VCaP (cell line): ENCODE results near the gene ZHX3.
"Not testable (repeated sequence)": the region's sequence is repeated elsewhere in the genome, so short reads cannot be mapped to it uniquely, and the experiment has no call there.

ENCODE experiments used
- H3K27ac ChIP-seq: fragments of 450-650 bp; 2 replicates; pipeline ENCODE4 v1.5.1; 2017
- TF ChIP-seq, protein P1 (sequence below): fragments of 450-650 bp; conservative IDR thresholded peaks from 2 replicates; pipeline ENCODE4 v1.5.1; 2017; ENCODE audit warnings: mild to moderate bottlenecking, moderate library complexity

The ZHX3 gene

DNA sequence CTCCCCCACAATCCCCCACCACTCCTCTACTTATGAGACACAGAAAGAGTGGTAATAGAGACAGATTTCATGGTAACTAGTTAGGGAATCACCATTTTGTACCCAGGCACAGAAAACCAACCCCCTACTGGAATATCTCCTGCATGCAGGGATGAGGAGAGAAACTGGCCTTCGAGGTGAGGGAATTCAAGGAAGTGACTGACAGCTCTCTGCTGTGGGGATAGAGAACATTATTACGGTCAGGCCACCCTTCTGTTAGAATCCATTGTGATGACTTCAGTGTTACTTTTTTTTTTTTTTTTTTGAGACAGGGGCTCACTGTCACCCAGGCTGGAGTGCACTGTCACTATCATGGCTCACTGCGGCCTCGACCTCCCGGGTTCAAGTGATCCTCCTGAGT is 9.6 kb upstream of the ZHX3 start:
- TF ChIP-seq, protein P1, sequence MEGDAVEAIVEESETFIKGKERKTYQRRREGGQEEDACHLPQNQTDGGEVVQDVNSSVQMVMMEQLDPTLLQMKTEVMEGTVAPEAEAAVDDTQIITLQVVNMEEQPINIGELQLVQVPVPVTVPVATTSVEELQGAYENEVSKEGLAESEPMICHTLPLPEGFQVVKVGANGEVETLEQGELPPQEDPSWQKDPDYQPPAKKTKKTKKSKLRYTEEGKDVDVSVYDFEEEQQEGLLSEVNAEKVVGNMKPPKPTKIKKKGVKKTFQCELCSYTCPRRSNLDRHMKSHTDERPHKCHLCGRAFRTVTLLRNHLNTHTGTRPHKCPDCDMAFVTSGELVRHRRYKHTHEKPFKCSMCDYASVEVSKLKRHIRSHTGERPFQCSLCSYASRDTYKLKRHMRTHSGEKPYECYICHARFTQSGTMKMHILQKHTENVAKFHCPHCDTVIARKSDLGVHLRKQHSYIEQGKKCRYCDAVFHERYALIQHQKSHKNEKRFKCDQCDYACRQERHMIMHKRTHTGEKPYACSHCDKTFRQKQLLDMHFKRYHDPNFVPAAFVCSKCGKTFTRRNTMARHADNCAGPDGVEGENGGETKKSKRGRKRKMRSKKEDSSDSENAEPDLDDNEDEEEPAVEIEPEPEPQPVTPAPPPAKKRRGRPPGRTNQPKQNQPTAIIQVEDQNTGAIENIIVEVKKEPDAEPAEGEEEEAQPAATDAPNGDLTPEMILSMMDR = no peak
- no peak overlapping the region for H3K27ac ChIP-seq

DNA sequence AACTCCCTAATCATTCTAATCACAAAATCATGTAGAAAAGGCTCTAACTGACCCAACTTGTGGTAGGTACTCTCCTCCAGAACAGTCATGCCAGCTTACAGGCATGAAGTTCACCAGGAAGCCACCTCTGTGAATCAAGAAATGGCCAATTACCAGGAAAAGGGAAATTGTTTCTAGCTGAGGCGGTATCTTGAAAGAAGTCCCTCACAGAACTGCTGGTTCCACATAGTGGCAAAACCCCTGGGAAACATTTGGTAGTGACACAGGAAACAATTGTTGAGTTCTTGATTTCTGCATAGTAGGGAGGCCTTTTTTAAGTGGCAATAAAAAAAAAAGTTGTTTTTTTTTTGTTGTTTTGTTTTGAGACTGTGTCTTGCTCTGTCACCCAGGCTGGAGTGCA is 3.4 kb upstream of the ZHX3 start:
- no peak overlapping the region for H3K27ac ChIP-seq
- TF ChIP-seq, protein P1 = no peak

DNA sequence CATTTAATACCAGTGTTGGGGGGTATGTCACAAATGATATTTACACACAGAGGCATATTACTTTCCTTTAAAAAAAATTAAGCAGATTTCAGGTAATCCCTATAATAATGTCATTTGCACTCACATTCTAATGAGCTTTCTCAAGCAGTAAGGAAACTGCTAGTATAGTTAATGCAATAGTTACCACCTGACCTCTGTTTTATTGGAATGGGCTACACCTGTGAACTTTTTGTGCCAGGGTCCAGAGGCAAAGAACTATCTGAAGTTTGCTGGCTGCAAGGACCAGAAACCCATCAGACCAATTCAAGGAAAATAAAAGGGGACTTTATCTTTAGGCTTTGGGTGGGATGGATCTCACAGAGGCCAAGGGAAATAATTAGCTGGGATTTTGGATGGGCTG is 2.9 kb upstream of the ZHX3 start:
- no peak overlapping the region for H3K27ac ChIP-seq
- TF ChIP-seq, protein P1 = no peak

DNA sequence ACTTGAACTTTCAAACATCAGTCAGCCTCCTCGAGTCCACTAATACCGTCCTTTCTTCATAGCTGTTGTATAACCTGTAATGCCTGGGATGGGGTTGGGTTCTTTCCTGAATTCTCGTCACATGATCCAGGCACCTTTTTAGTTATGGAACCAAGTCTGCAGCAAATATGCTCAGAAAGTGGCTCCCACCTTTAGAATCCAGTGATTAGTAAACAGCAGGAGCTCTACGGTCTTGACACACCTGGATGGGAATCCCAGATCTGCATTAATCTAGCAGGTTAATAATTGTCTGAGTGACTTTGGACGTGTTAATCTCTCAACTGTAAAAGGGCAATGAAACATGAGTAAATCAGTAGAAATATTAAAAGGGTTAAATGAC is 729 bp upstream of the ZHX3 start:
- TF ChIP-seq, protein P1 = no peak
- H3K27ac ChIP-seq = peak overlapping the region; percentile 85

DNA sequence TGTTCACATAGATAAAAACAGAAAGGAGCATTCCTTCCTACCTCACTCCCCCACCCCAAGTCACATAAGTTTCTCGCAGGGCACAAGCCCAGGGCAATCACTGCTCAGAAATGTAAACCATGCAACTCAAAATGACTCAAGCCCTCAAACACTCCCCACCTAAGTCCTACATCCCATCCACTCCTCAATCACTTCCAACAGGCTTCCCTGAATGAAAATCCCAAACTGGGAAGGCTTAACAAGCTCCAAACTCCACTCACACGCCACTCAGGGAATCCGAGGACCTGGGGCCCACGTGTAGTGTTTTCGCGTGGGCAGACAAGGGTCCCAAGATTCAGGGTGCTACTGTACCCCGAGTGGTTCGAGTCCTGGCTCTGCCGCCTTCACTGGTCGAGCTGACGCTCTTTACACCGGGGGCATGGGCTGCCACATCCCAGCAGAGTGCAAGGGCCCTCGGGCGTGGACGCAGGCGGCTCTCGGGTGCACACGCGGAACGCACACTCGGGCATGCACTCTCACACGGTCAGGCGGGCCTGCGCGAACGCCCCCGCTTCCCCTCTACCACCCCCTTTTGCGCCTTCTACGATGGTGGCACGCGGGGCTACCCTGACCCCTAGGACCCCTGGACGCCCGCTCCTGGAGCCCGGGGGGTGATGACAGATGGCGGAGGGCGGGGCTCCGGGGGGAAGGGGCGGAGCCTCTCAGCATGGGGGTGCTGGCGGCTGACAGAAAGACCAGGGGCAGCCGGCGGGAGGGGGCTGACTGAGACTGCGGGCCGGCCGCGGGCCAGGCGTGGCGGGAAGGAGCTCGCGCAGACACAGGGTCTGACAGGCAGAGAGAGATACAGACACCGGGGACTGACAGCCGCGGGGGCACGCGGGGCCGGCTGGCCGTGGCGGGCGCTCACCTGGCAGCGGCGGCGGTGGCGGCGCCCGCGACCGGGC is 657 bp downstream of the ZHX3 start:
- TF ChIP-seq, protein P1 = no peak
- H3K27ac ChIP-seq = peak overlapping the region; percentile 85

DNA sequence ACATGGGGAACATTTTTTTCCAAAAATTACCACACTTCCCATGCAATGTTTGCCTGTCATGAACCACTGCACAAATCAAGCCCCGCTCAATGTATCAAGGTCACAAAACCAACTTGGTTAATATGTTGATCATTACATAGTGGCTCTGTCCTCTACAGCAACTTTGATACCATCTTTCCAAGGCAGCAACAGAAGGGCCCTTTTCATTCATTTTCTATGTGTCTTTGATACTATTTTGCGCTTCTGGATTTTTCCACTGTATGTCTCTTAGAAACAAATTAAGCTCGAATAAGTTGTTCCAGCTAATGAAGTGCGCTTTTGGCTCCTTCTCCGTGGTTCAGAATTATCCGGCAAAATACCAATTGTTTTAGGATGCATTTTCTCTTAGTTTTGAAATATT is 1.5 kb downstream of the ZHX3 start:
- peak overlapping the region; percentile 85 for H3K27ac ChIP-seq
- TF ChIP-seq, protein P1 = no peak

DNA sequence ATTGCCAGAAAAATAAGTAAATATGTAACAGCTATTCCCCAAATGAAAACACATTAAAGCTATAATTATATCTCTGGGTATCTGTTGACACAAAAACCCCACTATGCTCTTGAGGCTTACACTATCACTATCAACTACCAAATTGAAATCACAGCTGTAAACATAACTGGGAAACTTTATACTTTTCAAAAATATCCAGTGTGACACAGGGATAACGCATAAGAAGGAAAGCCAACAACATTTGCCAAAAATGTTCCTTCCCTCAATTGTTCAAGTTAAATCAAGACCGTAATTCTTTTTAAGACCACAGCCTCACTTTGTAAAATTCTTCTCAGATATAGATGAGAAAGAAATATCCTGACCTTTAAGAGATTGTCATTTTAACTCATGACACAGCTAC is 3.1 kb downstream of the ZHX3 start:
- no peak overlapping the region for H3K27ac ChIP-seq
- TF ChIP-seq, protein P1 = no peak

DNA sequence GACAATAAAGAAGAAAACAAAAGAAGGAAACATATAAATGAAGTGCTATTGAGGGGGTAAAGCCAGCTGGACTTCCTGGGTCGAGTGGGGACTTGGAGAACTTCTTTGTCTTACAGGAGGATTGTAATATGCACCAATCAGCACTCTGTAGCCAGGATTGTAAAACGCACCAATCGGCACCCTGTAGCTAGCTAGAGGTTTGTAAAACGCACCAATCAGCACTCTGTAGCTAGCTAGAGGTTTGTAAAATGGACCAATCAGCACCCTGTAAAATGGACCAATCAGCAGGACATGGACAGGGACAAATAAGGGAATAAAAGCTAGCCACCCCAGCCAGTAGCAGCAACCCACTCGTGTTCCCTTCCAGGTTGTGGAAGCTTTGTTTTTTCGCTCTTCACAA is 5.5 kb downstream of the ZHX3 start:
- not testable (repeated sequence) for H3K27ac ChIP-seq
